CD14-positive monocyte (primary cell): ENCODE measurements around the gene RAB21. TPM values are rescaled to one million over a fixed set of nuclear protein-coding genes. Genes with fewer than 3 reads are reported as not detected.
"Not testable (repeated sequence)": the region's sequence is repeated elsewhere in the genome, so short reads cannot be mapped to it uniquely, and the experiment has no call there.

Experiments
- DNase-seq, 3 donors: peaks; one replicate each; pipeline ENCODE4 v3.0.0-alpha.2; 2011 to 2022
- H2AFZ ChIP-seq: 2 replicates; pipeline ENCODE4 v1.6.0; 2012; ENCODE audit warnings: mild to moderate bottlenecking, low read depth, low read length, inconsistent platforms; ENCODE audit not compliant: insufficient read depth, poor library complexity, severe bottlenecking
- H3K27ac ChIP-seq, 2 donors: 1 replicate in 1 of 2; 2 replicates in 1 of 2; pipeline ENCODE4 v1.5.1; 2012 to 2013; ENCODE audit warnings: low read length in 2 of 2, control low read depth in 1 of 2, inconsistent platforms in 1 of 2, low read depth in 1 of 2, mild to moderate bottlenecking in 1 of 2
- H3K27me3 ChIP-seq, 2 donors: one replicate each; pipeline versions ENCODE4 v1.6.0 to v1.6.1; 2011 to 2013; ENCODE audit warnings: low read length in 2 of 2; ENCODE audit not compliant: control insufficient read depth in 2 of 2, insufficient read depth in 2 of 2
- H3K36me3 ChIP-seq, 2 donors: replicated peaks in 1 of 2; 1 replicate in 1 of 2; 2 replicates in 1 of 2; pipeline versions ENCODE4 v1.5.1 to v1.6.1; 2012 to 2013; ENCODE audit warnings: low read length in 2 of 2, control low read depth in 1 of 2, inconsistent platforms in 1 of 2, mild to moderate bottlenecking in 1 of 2; ENCODE audit not compliant: insufficient read depth in 2 of 2, control insufficient read depth in 1 of 2
- H3K4me1 ChIP-seq, 2 donors: 1 replicate in 1 of 2; 2 replicates in 1 of 2; pipeline versions ENCODE4 v1.5.1 to v1.6.1; 2012 to 2013; ENCODE audit warnings: low read length in 2 of 2, control low read depth in 1 of 2, inconsistent platforms in 1 of 2, mild to moderate bottlenecking in 1 of 2, moderate library complexity in 1 of 2; ENCODE audit not compliant: insufficient read depth in 2 of 2, control insufficient read depth in 1 of 2
- H3K4me2 ChIP-seq: replicated peaks from 2 replicates; pipeline ENCODE3; 2012; ENCODE audit warnings: low read length, moderate library complexity, mild to moderate bottlenecking; ENCODE audit not compliant: poor library complexity, severe bottlenecking; ENCODE audit errors: extremely low read depth
- H3K4me3 ChIP-seq, 3 experiments: fragments of 200-600 bp in 1 of 3; sonication (generic) in 1 of 3; replicated peaks in 1 of 3; 1 replicate in 2 of 3; 2 replicates in 1 of 3; pipeline ENCODE4 v1.5.1; 2011 to 2013; ENCODE audit warnings: low read length in 3 of 3, mild to moderate bottlenecking in 3 of 3, control low read depth in 2 of 3, low read depth in 2 of 3, inconsistent platforms in 1 of 3, moderate library complexity in 1 of 3
- H3K79me2 ChIP-seq: 2 replicates; pipeline ENCODE4 v1.6.0; 2012; ENCODE audit warnings: mild to moderate bottlenecking, control low read depth, inconsistent platforms, low read length, moderate library complexity; ENCODE audit not compliant: insufficient read depth
- H3K9ac ChIP-seq: 2 replicates; pipeline ENCODE4 v1.6.0; 2017; ENCODE audit warnings: low read length, mild to moderate bottlenecking; ENCODE audit not compliant: insufficient read depth, poor library complexity, severe bottlenecking
- H3K9me3 ChIP-seq, 2 donors: replicated peaks in 1 of 2; 1 replicate in 1 of 2; 2 replicates in 1 of 2; pipeline versions ENCODE4 v1.5.1 to v1.6.1; 2012 to 2013; ENCODE audit warnings: low read length in 2 of 2, control low read depth in 1 of 2; ENCODE audit not compliant: control insufficient read depth in 1 of 2, insufficient read depth in 1 of 2
- H4K20me1 ChIP-seq: 2 replicates; pipeline ENCODE4 v1.6.0; 2012; ENCODE audit warnings: mild to moderate bottlenecking, low read length, control low read depth, moderate library complexity; ENCODE audit not compliant: insufficient read depth
- H3K27ac Mint-ChIP-seq, 7 donors: one replicate each; pipeline ENCODE4 v1.8.0; 2020; ENCODE audit warnings: mild to moderate bottlenecking in 7 of 7, mixed read lengths in 7 of 7, moderate library complexity in 6 of 7, inconsistent platforms in 2 of 7
- H3K27me3 Mint-ChIP-seq, 3 donors: one replicate each; pipeline ENCODE4 v1.8.0; 2021 to 2022; ENCODE audit warnings: low read depth in 3 of 3, mild to moderate bottlenecking in 3 of 3, mixed read lengths in 3 of 3, moderate library complexity in 3 of 3, inconsistent platforms in 1 of 3
- H3K36me3 Mint-ChIP-seq, 2 donors: one replicate each; pipeline ENCODE4 v1.8.0; 2020; ENCODE audit warnings: mixed read lengths in 2 of 2, inconsistent platforms in 1 of 2, mild to moderate bottlenecking in 1 of 2
- H3K4me1 Mint-ChIP-seq: one replicate; pipeline ENCODE4 v1.8.0; 2020; ENCODE audit warnings: mild to moderate bottlenecking, mixed read lengths
- H3K4me3 Mint-ChIP-seq, 2 donors: one replicate each; pipeline ENCODE4 v1.8.0; 2020; ENCODE audit warnings: mild to moderate bottlenecking in 2 of 2, mixed read lengths in 2 of 2, moderate library complexity in 1 of 2
- H3K9me3 Mint-ChIP-seq, 7 donors: one replicate each; pipeline ENCODE4 v1.8.0; 2020 to 2022; ENCODE audit warnings: mixed read lengths in 7 of 7, mild to moderate bottlenecking in 6 of 7, moderate library complexity in 6 of 7, inconsistent platforms in 2 of 7
- CTCF ChIP-seq: fragments of 200-600 bp; IDR thresholded peaks from one replicate; pipeline ENCODE4 v1.8.0; 2022; ENCODE audit warnings: antibody characterized with exemption, mild to moderate bottlenecking
- WGBS: methylation state at CpG from one replicate; pipeline ENCODE4 v1.1.5; 2013; ENCODE audit warnings: missing lambda C conversion rate; ENCODE audit not compliant: insufficient coverage; 5-methylcytosine and 5-hydroxymethylcytosine counted together
- intact Hi-C, 2 donors: fragments of 100-400 bp; cut with micrococcal nuclease; formaldehyde crosslinking; loops; one replicate each; pipeline versions ENCODE4 v1.15.0 to v1.15.1; 2023
- polyA plus RNA-seq, 3 donors: library from polyadenylated mRNA; depleted of rRNA in 1 of 3; unstranded in 2 of 3; stranded (reverse) in 1 of 3; fragments of 300-500 nt in 2 of 3; fragments of >200 nt in 1 of 3; fragmentation: Illumina TruSeq in 2 of 3; gene quantifications; 1 replicate in 2 of 3; 2 replicates in 1 of 3; pipeline ENCODE4 v1.2.3, GENCODE V29; 2012 to 2021

Gene RAB21
- polyA plus RNA-seq, 3 donors = 10.8 to 36.0 (median 31.1) TPM

GRCh38 chr12:71760471-71760870, 5.8 kb downstream of the RAB21 start:
- peaks cover 100% of the 10 kb centered on the region for H3K79me2 ChIP-seq
- peaks cover 14 to 17% of the 10 kb centered on the region in 2 donors for H3K4me1 ChIP-seq
- H3K4me3 ChIP-seq = no peak overlapping the region
- WGBS = 100% methylated on average over 1 of the region's 3 CpGs
- no peak for DNase-seq
- no peak overlapping the region for H2AFZ ChIP-seq
- no peak overlapping the region for H3K4me3 Mint-ChIP-seq
- intact Hi-C loops = no loop called here
- H3K27ac ChIP-seq = no peak overlapping the region
- H3K4me2 ChIP-seq = no peak overlapping the region
- H3K36me3 ChIP-seq = peaks cover 4 to 47% of the 10 kb centered on the region in 2 donors
- H3K9me3 Mint-ChIP-seq = peaks cover 8 to 47% (median 35%) of the 10 kb centered on the region in 7 donors
- H3K27me3 Mint-ChIP-seq = no peaks in the 10 kb centered on the region
- H3K9me3 ChIP-seq = peaks cover 22 to 30% of the 10 kb centered on the region in 2 donors
- H3K9ac ChIP-seq = no peak overlapping the region
- H3K4me1 Mint-ChIP-seq = peaks cover 23% of the 10 kb centered on the region
- H3K27me3 ChIP-seq = no peaks in the 10 kb centered on the region
- peaks cover 62% of the 10 kb centered on the region for H4K20me1 ChIP-seq
- no peak for TF ChIP-seq CTCF
- peaks cover 38 to 56% of the 10 kb centered on the region in 2 donors for H3K36me3 Mint-ChIP-seq
- no peak overlapping the region for H3K27ac Mint-ChIP-seq

- H3K4me1 Mint-ChIP-seq = peaks cover 16% of the 10 kb centered on the region
- H3K27ac Mint-ChIP-seq, DNase-seq, H3K4me2 ChIP-seq, H3K4me3 Mint-ChIP-seq, H3K4me3 ChIP-seq, H3K4me1 ChIP-seq, H2AFZ ChIP-seq, intact Hi-C loops, H3K27me3 Mint-ChIP-seq, H3K9ac ChIP-seq, H3K27me3 ChIP-seq, H3K27ac ChIP-seq: not testable (repeated sequence)
- H3K79me2 ChIP-seq = peaks cover 100% of the 10 kb centered on the region
- H3K36me3 ChIP-seq = peaks cover 4 to 47% of the 10 kb centered on the region in 2 donors
- WGBS = no CpG with 5 or more reads among the region's 1 CpG
- peaks cover 70% of the 10 kb centered on the region for H4K20me1 ChIP-seq
- peaks cover 22 to 30% of the 10 kb centered on the region in 2 donors for H3K9me3 ChIP-seq
- H3K9me3 Mint-ChIP-seq = peaks cover 8 to 47% (median 35%) of the 10 kb centered on the region in 7 donors
- H3K36me3 Mint-ChIP-seq = peaks cover 39 to 56% of the 10 kb centered on the region in 2 donors
Measured at GRCh38 chr12:71761354-71761753, 6.7 kb downstream of the RAB21 start.
